Peyer's patch (tissue), 4 donors: ENCODE data around the gene NCOA7. TPM values are rescaled to one million over a fixed set of nuclear protein-coding genes. Genes with fewer than 3 reads are reported as not detected.
"Not testable (repeated sequence)": the region's sequence is repeated elsewhere in the genome, so short reads cannot be mapped to it uniquely, and the experiment has no call there.

ENCODE experiments used
- DNase-seq, 3 donors: peaks; one replicate each; pipeline ENCODE4 v3.0.0-alpha.2; 2017 to 2019
- H3K27ac ChIP-seq, 4 donors: fragments of 200-600 bp; sonication (generic); one replicate each; pipeline ENCODE4 v1.5.1; 2016 to 2019
- H3K27me3 ChIP-seq, 2 donors: fragments of 200-600 bp; sonication (generic); one replicate each; pipeline ENCODE4 v1.5.1; 2019
- H3K36me3 ChIP-seq, 3 donors: fragments of 200-600 bp; sonication (generic); one replicate each; pipeline ENCODE4 v1.5.1; 2016 to 2019
- H3K4me1 ChIP-seq, 4 donors: fragments of 200-600 bp; sonication (generic); one replicate each; pipeline ENCODE4 v1.5.1; 2016 to 2019
- H3K4me3 ChIP-seq, 4 donors: fragments of 200-600 bp; sonication (generic); 1 replicate in 3 of 4; 2 replicates in 1 of 4; pipeline ENCODE4 v1.5.1; 2016 to 2019; ENCODE audit warnings: mild to moderate bottlenecking in 1 of 4
- H3K9me3 ChIP-seq, 4 donors: fragments of 200-600 bp; sonication (generic); one replicate each; pipeline ENCODE4 v1.5.1; 2016 to 2019; ENCODE audit warnings: mild to moderate bottlenecking in 1 of 4
- CTCF ChIP-seq, 6 experiments: fragments of 450-650 bp in 4 of 6; fragments of 200-600 bp in 2 of 6; sonication (generic) in 1 of 6; IDR thresholded peaks; one replicate each; pipeline ENCODE4 v1.5.1; 2017 to 2019; ENCODE audit warnings: antibody characterized with exemption in 6 of 6, mild to moderate bottlenecking in 3 of 6, moderate library complexity in 1 of 6
- POLR2A ChIP-seq, 2 donors: fragments of 450-650 bp; IDR thresholded peaks; one replicate each; pipeline ENCODE4 v1.5.1; 2017; ENCODE audit warnings: antibody characterized with exemption in 2 of 2, mild to moderate bottlenecking in 2 of 2, moderate library complexity in 2 of 2
- total RNA-seq, 4 donors: library from RNA; depleted of rRNA; stranded (reverse); fragments of >200 nt; gene quantifications; one replicate each; pipeline ENCODE4 v1.1.0, GENCODE V29; 2016

Gene NCOA7
- total RNA-seq, 4 donors from 2014 or later = 15.4 to 80.9 (median 27.7) TPM

- no peak for DNase-seq
- H3K4me3 ChIP-seq = no peak overlapping the region
- no peaks in the 10 kb centered on the region for H3K36me3 ChIP-seq
- peak overlapping the region in 1 of 4 donors; percentile 4 for H3K27ac ChIP-seq
- H3K4me1 ChIP-seq = no peaks in the 10 kb centered on the region
- no peaks in the 10 kb centered on the region for H3K9me3 ChIP-seq
- H3K27me3 ChIP-seq = no peaks in the 10 kb centered on the region
- no peak for TF ChIP-seq CTCF (IDR thresholded peaks at IDR 0.05)
- no peak for TF ChIP-seq POLR2A (IDR thresholded peaks at IDR 0.05)
These were observed 7.2 kb downstream of the NCOA7 start for GRCh38 chr6:125797886-125798444.

GRCh38 chr6:125798734-125799508, 8.2 kb downstream of the NCOA7 start:
- no peaks in the 10 kb centered on the region for H3K36me3 ChIP-seq
- TF ChIP-seq CTCF (IDR thresholded peaks at IDR 0.05) = no peak
- TF ChIP-seq POLR2A (IDR thresholded peaks at IDR 0.05) = no peak
- peaks cover 0 to 4% (median 0%) of the 10 kb centered on the region in 4 donors for H3K4me1 ChIP-seq
- peak overlapping the region in 2 of 4 donors; percentile 30 to 52 for H3K27ac ChIP-seq
- no peaks in the 10 kb centered on the region for H3K9me3 ChIP-seq
- no peak for DNase-seq
- no peak overlapping the region for H3K4me3 ChIP-seq
- H3K27me3 ChIP-seq = no peaks in the 10 kb centered on the region

- Histone ChIP-seq H3K9me3 (no peaks in the 10 kb centered on the region), H3K27ac (no peak overlapping the region), H3K4me3 (no peak overlapping the region), H3K4me1 (peaks cover 0 to 4% (median 0%) of the 10 kb centered on the region in 4 donors), H3K36me3 (no peaks in the 10 kb centered on the region), H3K27me3 (no peaks in the 10 kb centered on the region)
- no peak for TF ChIP-seq CTCF (IDR thresholded peaks at IDR 0.05)
- TF ChIP-seq POLR2A (IDR thresholded peaks at IDR 0.05) = no peak
- DNase-seq = no peak
These were observed 11.6 kb downstream of the NCOA7 start for GRCh38 chr6:125802383-125802782.

- Histone ChIP-seq H3K4me1 (peaks cover 0 to 4% (median 0%) of the 10 kb centered on the region in 4 donors), H3K27ac (peak overlapping the region in 2 of 4 donors; percentile 10 to 33), H3K9me3 (no peaks in the 10 kb centered on the region), H3K36me3 (no peaks in the 10 kb centered on the region), H3K27me3 (no peaks in the 10 kb centered on the region), H3K4me3 (no peak overlapping the region)
- TF ChIP-seq CTCF (IDR thresholded peaks at IDR 0.05) (no peak), POLR2A (IDR thresholded peaks at IDR 0.05) (no peak)
- DNase-seq = no peak
These were observed 12.2 kb downstream of the NCOA7 start for GRCh38 chr6:125802943-125803377.

GRCh38 chr6:125804264-125804663, 13.5 kb downstream of the NCOA7 start:
- no peak overlapping the region for H3K27ac ChIP-seq
- no peaks in the 10 kb centered on the region for H3K36me3 ChIP-seq
- no peak overlapping the region for H3K4me3 ChIP-seq
- peaks cover 0 to 9% (median 0%) of the 10 kb centered on the region in 4 donors for H3K4me1 ChIP-seq
- TF ChIP-seq POLR2A (IDR thresholded peaks at IDR 0.05) = no peak
- TF ChIP-seq CTCF (IDR thresholded peaks at IDR 0.05) = no peak
- no peaks in the 10 kb centered on the region for H3K9me3 ChIP-seq
- DNase-seq = no peak
- no peaks in the 10 kb centered on the region for H3K27me3 ChIP-seq

GRCh38 chr6:125804866-125805425, 14.2 kb downstream of the NCOA7 start:
- H3K9me3 ChIP-seq, DNase-seq, H3K27me3 ChIP-seq, H3K36me3 ChIP-seq, H3K4me3 ChIP-seq, H3K27ac ChIP-seq, H3K4me1 ChIP-seq: not testable (repeated sequence)
